Globus pallidus (tissue), 1 donor: ENCODE results near the gene GSTO2.

Source experiments
- DNase-seq: peaks from one replicate; pipeline ENCODE4 v3.0.0-alpha.2; 2015; ENCODE audit warnings: low spot score

The GSTO2 gene

GRCh38 chr10:104307576-104308438, 38.8 kb downstream of the GSTO2 start:
- DNase-seq = no peak

- no peak for DNase-seq
Observed at GRCh38 chr10:104308439-104308903, 39.5 kb downstream of the GSTO2 start.

DNA sequence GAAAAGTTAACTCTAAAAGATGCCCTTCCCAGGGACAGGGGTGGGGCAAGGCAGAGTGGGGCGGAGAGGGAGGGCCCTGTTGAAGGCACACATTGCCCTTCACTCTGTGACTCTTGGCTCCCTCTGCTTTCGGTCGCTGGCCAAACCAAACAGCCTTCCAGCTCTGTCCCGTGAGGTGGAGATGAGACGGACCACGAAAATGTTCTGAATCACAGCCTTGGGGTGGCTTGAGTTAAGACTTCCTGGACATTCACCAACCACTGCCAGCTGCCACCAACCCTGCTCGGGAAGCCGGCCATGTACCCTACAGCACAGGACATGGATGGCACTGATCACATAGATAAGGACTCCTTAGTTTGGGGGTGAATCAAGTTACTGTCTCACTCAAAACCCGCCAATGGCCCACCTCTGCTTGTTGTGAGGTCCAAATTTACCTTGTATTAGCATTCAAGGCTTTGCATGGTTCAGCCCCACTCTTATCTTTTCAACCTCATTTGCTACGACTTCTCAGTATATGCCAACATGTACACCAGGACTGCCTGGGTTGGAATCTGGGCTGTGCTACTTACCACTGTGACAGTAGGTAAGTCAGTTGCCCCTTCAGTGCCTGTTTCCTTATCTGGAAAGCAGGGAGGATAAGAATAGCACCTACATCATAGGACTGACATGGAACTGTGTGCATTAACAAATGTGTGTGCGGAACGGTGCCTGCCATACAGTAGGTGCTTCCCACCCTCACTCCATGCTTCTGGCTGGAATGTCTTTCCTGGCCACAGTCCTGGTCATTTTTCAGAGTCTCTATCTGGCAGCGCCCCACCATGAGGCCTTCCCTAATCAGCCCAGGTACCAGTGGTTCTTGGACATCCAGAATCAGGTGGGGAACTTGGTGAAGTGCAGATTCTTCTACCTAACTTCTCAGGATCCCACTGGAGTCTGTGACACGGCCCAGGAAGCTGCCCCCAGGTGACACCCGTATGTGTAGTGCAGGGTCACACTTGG, 41.3 kb downstream of the GSTO2 start:
- DNase-seq = no peak

DNA sequence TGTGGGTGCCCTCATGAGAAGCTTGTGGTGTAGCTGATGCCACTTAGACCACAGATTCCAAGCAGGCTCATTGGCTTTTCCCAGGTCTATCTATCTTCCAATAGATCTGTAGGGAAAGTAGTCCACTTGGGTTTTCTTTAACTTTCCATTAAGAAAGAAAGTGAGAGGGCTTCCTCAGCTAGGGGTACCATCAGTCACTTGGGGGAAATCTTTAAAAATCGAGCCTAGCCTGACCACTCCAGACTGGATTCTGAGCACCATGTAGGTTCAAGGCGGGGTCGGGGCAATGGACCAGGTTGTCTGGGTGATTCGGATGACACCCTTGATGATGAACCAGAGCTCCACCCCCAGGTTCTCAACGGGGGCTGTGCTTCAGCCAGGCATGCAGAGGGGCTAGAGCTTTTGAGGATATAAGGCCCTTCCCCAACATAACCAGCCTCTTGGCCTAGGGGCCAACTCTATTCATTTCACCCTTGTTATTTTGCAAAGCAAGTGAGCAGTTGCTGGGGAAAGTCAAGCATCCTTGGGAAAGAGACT, 42.3 kb downstream of the GSTO2 start:
- no peak for DNase-seq

DNA sequence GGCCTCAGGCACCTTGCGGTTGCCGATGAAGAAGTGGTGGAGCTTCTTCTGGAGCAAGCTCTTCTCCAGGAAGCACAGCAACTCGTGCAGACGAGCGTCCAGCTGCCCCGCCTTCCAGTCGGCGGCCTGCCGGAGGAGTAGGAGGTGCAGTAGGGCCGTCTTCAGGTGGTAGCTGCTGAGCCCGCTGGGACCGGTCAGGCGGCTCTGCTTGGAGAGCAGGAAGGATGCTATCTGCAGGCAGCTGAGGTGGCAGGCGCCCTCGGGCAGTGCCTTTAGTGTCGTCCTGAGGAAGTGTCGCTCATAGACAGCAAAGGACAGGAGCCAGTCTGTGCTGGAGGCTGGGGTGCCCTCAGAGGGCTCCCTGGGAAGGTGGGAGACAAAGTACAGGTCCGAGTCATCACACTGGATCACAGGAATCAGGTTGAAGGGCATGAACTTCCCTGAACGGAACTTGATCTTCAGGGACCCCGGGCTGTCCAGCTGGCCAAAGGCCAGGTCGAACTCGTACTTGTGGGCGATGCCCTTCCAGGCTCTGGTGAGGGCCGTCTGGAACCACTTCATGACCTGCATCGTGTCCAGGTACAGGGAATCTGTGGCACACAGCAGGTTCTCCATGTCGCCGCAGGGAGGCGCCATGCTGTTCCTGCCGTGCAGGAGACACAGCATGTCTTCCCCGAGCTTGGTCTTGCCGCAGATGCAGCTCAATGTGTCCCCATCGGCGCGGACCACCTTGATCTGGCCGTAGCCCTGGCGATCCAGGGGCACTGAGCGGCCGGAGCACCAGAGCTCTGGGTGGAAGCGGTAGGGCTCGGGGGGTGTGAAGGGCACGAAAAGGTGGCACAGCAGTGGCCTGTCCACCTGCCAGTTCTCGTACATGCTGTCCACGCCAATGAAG, 45.9 kb downstream of the GSTO2 start:
- DNase-seq = no peak

GRCh38 chr10:104315486-104315921, 46.5 kb downstream of the GSTO2 start:
- DNase-seq = no peak

- DNase-seq = no peak
Observed at GRCh38 chr10:104316321-104317099, 47.5 kb downstream of the GSTO2 start.

DNA sequence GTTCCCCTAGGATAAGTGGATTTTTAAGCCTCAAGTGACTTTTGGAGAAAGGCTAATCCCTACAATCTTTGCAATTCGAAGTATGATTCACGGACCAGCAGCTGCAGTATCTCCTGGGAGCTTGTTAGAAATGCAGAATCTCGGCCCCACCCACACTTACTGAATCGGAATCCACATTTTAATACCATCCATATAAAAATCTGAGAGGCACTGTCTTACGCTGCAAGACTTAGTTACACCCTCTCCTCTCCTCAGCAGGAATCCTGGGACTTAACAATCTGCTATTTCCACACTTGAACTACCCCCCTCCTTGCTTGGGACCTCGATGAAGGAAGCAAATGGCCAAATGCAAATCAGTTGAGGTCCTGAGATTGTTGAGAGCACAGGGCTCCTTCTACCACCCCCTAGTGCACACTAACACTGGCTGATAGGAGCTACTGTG, 48.3 kb downstream of the GSTO2 start:
- no peak for DNase-seq

GRCh38 chr10:104317726-104318299, 48.8 kb downstream of the GSTO2 start:
- DNase-seq = no peak

DNA sequence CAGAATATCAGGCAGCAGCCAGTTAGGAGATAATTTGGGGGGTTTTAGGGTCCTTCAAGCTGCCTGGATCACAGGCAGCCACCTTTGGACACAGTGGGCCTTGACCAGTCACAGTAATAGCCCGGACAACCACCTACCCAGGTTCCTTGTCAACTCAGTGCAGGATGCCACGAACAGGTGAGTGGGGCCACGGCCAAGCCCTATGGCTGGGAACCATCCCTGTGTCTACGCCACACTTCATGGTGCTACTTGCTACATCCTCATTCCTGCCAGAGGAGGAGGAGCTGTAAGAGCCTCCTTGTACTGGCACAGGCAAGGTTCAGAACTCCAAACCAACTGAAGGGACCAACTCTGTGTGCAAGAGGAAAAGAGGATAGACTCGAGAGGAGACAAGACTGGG, 49.3 kb downstream of the GSTO2 start:
- no peak for DNase-seq

- no peak for DNase-seq
Observed at GRCh38 chr10:104318810-104319741, 50.1 kb downstream of the GSTO2 start.

GRCh38 chr10:104321226-104321625, 52.2 kb downstream of the GSTO2 start:
- no peak for DNase-seq

- no peak for DNase-seq
Observed at GRCh38 chr10:104321725-104322415, 52.9 kb downstream of the GSTO2 start.

- no peak for DNase-seq
Observed at GRCh38 chr10:104322416-104322782, 53.4 kb downstream of the GSTO2 start.

GRCh38 chr10:104323085-104323484, 54.1 kb downstream of the GSTO2 start:
- no peak for DNase-seq

DNA sequence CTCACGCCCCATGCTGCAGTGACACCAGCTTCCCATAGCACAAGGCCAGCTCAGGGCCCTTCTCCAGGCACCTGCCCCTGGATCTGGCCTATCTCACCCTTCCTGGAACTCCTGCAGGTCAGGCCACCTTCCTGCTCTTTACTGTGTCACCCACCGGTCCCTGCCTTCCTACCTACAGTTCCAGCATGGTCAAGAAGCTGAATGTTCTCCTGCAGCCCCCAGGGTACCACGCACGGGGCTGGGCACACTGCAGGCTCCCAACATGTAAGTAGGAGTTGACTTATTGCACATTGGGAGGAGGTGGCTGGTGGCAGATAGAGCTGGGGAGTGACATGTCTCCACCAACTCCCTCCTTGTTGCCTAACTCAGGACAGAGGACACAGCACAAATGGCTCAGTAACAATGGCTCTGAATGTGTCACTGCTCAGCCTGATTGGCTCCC, 54.8 kb downstream of the GSTO2 start:
- DNase-seq = no peak

DNA sequence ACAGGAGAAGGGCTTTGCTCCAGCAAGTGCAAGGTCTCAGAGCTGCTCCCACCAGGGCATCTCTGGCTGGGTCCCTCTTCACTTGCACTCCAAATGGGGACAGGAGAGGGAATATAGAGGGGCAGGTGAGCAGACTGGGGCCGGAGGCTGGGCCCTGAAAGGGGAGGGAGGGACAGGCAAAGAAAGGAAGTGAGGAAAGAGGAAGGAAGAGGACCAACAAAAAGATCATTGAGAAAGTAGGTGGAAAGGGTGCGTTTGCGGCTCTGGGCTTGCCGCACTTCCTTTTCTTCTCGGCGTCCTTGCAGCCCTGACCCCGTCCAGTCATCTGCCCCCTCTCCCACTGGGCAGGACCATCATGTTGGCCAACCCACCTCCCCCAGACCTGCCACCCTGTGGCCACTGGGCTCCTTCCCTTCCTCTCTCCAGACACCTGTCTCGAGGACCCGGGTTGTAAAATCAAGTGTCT, 55.3 kb downstream of the GSTO2 start:
- no peak for DNase-seq

- no peak for DNase-seq
Observed at GRCh38 chr10:104324931-104325330, 55.9 kb downstream of the GSTO2 start.
